Stimulated activated CD8-positive, alpha-beta memory T cell treated with anti-CD3 and anti-CD28 coated beads, Interleukin-4, amount 100 ng/mL, for 4 hours (primary cell): Measurements from ENCODE around the gene ZMAT2.
"Not testable (repeated sequence)": the region's sequence is repeated elsewhere in the genome, so short reads cannot be mapped to it uniquely, and the experiment has no call there.

Source experiments
- DNase-seq, 2 donors: peaks; one replicate each; pipeline ENCODE4 v3.0.0-alpha.2; 2020; ENCODE audit warnings: low read depth in 2 of 2, low spot score in 1 of 2

Gene ZMAT2

GRCh38 chr5:140700177-140701144 is at the start of gene ZMAT2:
Gene ZMAT2 (plus strand): TSS chr5:140700447. CDS start chr5:140700461, 14 bp downstream.
- peak; percentile 88 to 89 for DNase-seq

- DNase-seq: no peak
These were observed 41.4 kb upstream of the ZMAT2 start for GRCh38 chr5:140658870-140659269.

GRCh38 chr5:140660371-140660770 is 39.9 kb upstream of the ZMAT2 start:
- DNase-seq: not testable (repeated sequence)

- DNase-seq: no peak
These were observed 36.3 kb upstream of the ZMAT2 start for GRCh38 chr5:140664030-140664358.

- peak; percentile 91 to 93 for DNase-seq
These were observed 35.7 kb upstream of the ZMAT2 start, which contains the start of gene WDR55 for GRCh38 chr5:140664359-140665119. Gene WDR55 (plus strand): TSS chr5:140664904. CDS start chr5:140664913, 9 bp downstream.

- not testable (repeated sequence) for DNase-seq
These were observed 29.2 kb upstream of the ZMAT2 start for GRCh38 chr5:140671035-140671434.

- DNase-seq: no peak
These were observed 28.6 kb upstream of the ZMAT2 start for GRCh38 chr5:140671472-140672125.

GRCh38 chr5:140672455-140673186 is 27.6 kb upstream of the ZMAT2 start:
- no peak for DNase-seq

- DNase-seq: no peak
These were observed 26.9 kb upstream of the ZMAT2 start, which contains the start of gene DND1 for GRCh38 chr5:140673187-140673976. Gene DND1 (minus strand): TSS chr5:140673576. CDS start chr5:140673542, 34 bp downstream.

- no peak for DNase-seq
These were observed 26.0 kb upstream of the ZMAT2 start for GRCh38 chr5:140674211-140674610.

GRCh38 chr5:140674629-140675028 is 25.6 kb upstream of the ZMAT2 start:
- no peak for DNase-seq

- no peak for DNase-seq
These were observed 22.3 kb upstream of the ZMAT2 start for GRCh38 chr5:140677947-140678346.

GRCh38 chr5:140678993-140679392 is 21.3 kb upstream of the ZMAT2 start:
- DNase-seq: no peak

GRCh38 chr5:140690376-140690932 is 9.8 kb upstream of the ZMAT2 start:
- DNase-seq: no peak

GRCh38 chr5:140690941-140691924 is 9.0 kb upstream of the ZMAT2 start, which contains the start of the genes HARS1 and HARS2:
Gene HARS1 (minus strand): TSS chr5:140691370. CDS start chr5:140691304, 66 bp downstream.
Gene HARS2 (plus strand): TSS chr5:140691455. CDS start chr5:140691649, 194 bp downstream.
- peak; percentile 60 to 66 for DNase-seq

GRCh38 chr5:140694276-140694675 is 6.0 kb upstream of the ZMAT2 start:
- no peak for DNase-seq

GRCh38 chr5:140696891-140697492 is 3.3 kb upstream of the ZMAT2 start:
- no peak for DNase-seq

GRCh38 chr5:140707812-140708211 is 7.6 kb downstream of the ZMAT2 start:
- no peak for DNase-seq
